ENCODE results near the gene TNPO3. TPM values are rescaled to one million over a fixed set of nuclear protein-coding genes. Genes with fewer than 3 reads are reported as not detected.

The TNPO3 gene
- total RNA-seq, 1 donor from 2014 or later = 27.7 TPM

Other genes starting within 250 kb of the TNPO3 start
- gene FLNC, start 224.7 kb downstream of the TNPO3 start, total RNA-seq = 1,261 TPM
- 80.0 TPM for gene ATP6V1F, start 192.3 kb downstream of the TNPO3 start, total RNA-seq
- gene KCP, start 144.4 kb downstream of the TNPO3 start, total RNA-seq = 0.35 TPM
- gene IRF5, start 117.2 kb downstream of the TNPO3 start, total RNA-seq = 1.6 TPM
- gene TSPAN33, start 89.6 kb upstream of the TNPO3 start, total RNA-seq = 9.9 TPM
- 4.7 TPM for gene SMO, start 133.5 kb upstream of the TNPO3 start, total RNA-seq
- gene AHCYL2, start 169.9 kb upstream of the TNPO3 start, total RNA-seq = 5.9 TPM